HepG2 (cell line): Measurements from ENCODE around the gene NRP1.
A peak's percentile ranks its signal among the peaks of the same experiment; 100 is the strongest.

Source experiments
- HCFC1 ChIP-seq: fragments of 150-350 bp; IDR thresholded peaks from 2 replicates; pipeline ENCODE4 v1.6.1; 2014; ENCODE audit warnings: low read depth, low read length
- KDM5B ChIP-seq: sonication (generic); formaldehyde crosslinking; IDR thresholded peaks from 2 replicates; pipeline ENCODE4 v1.4.0; 2020; ENCODE audit warnings: missing genetic modification reagents, mild to moderate bottlenecking, borderline replicate concordance
- NFYB ChIP-seq: sonication (generic); formaldehyde crosslinking; IDR thresholded peaks from 2 replicates; pipeline ENCODE4 v1.4.0; 2020; ENCODE audit warnings: missing genetic modification reagents
- PHF8 ChIP-seq: sonication (generic); formaldehyde crosslinking; IDR thresholded peaks from 2 replicates; pipeline ENCODE4 v1.5.0; 2020; ENCODE audit warnings: missing genetic modification reagents
- POLR2A ChIP-seq, 2 experiments: IDR thresholded peaks; 2 replicates each; pipeline ENCODE4 v1.6.1; 2011; ENCODE audit warnings: low read depth in 2 of 2, low read length in 2 of 2, mild to moderate bottlenecking in 1 of 2, moderate library complexity in 1 of 2; ENCODE audit not compliant: insufficient read depth in 1 of 2
- SMC3 ChIP-seq: IDR thresholded peaks from 2 replicates; pipeline ENCODE4 v1.6.1; 2011; ENCODE audit warnings: low read length, improper control_type of control experiment
- ZEB1 ChIP-seq: IDR thresholded peaks from 2 replicates; pipeline ENCODE4 v1.6.1; 2012; ENCODE audit warnings: mild to moderate bottlenecking, low read depth, inconsistent platforms; ENCODE audit not compliant: insufficient replicate concordance
- ZFYVE20 ChIP-seq: sonication (generic); formaldehyde crosslinking; IDR thresholded peaks from 2 replicates; pipeline ENCODE4 v1.8.0; 2023; ENCODE audit warnings: low read depth, mild to moderate bottlenecking, moderate library complexity, missing genetic modification reagents, borderline replicate concordance
- ZNF350 ChIP-seq: sonication (generic); formaldehyde crosslinking; IDR thresholded peaks from 2 replicates; pipeline ENCODE4 v1.4.0; 2020; ENCODE audit warnings: mild to moderate bottlenecking, low read depth, missing genetic modification reagents, borderline replicate concordance
- ZNF747 ChIP-seq: sonication (generic); formaldehyde crosslinking; IDR thresholded peaks from 2 replicates; pipeline ENCODE4 v1.8.1; 2023; ENCODE audit warnings: missing genetic modification reagents, mild to moderate bottlenecking, borderline replicate concordance
- TF ChIP-seq, protein P1 (sequence below): sonication (generic); formaldehyde crosslinking; IDR thresholded peaks from 2 replicates; pipeline ENCODE4 v1.4.0; 2020; ENCODE audit warnings: missing genetic modification reagents
- TF ChIP-seq, protein P2 (sequence below): sonication (generic); formaldehyde crosslinking; IDR thresholded peaks from 2 replicates; pipeline ENCODE4 v1.4.0; 2020; ENCODE audit warnings: missing genetic modification reagents, borderline replicate concordance
- TF ChIP-seq, protein P3 (sequence below): sonication (generic); formaldehyde crosslinking; IDR thresholded peaks from 2 replicates; pipeline ENCODE4 v1.4.0; 2020; ENCODE audit warnings: missing genetic modification reagents

DNA sequence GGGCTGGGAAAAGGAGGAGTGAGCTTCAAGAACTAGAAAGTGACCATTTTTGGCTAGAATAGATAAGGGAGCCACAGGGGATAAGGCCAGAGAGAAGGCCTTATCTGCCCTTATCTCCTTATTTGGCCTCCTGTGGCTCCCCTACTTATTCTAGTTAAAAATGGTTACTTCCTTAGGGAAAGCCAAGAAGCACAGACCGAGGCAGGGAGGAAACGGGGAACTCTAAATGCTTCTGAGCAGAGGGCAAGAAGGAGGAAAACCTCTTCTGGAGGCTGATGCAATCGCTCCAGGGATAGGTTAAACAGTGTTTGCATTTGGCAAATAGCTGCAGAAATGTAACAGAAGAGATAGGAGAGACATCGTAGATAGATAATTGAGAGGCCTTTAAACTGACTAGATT, 18.6 kb downstream of the NRP1 start:
- no peak for TF ChIP-seq SMC3
- no peak for TF ChIP-seq ZNF350 (CRISPR knock-in tag)
- TF ChIP-seq NFYB (CRISPR knock-in tag): no peak
- TF ChIP-seq ZFYVE20 (CRISPR knock-in tag): no peak
- TF ChIP-seq, protein P1, sequence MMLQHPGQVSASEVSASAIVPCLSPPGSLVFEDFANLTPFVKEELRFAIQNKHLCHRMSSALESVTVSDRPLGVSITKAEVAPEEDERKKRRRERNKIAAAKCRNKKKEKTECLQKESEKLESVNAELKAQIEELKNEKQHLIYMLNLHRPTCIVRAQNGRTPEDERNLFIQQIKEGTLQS: peak; percentile 56; the same call in 1 of the 2 replicates
- TF ChIP-seq POLR2A (IDR thresholded peaks at IDR 0.05; ENCODE audit: insufficient read depth in 1 of 2, low read depth in 2 of 2, low read length in 2 of 2): no peak
- TF ChIP-seq ZNF747 (CRISPR knock-in tag): no peak
- no peak for TF ChIP-seq HCFC1
- no peak for TF ChIP-seq KDM5B
- TF ChIP-seq, protein P2, sequence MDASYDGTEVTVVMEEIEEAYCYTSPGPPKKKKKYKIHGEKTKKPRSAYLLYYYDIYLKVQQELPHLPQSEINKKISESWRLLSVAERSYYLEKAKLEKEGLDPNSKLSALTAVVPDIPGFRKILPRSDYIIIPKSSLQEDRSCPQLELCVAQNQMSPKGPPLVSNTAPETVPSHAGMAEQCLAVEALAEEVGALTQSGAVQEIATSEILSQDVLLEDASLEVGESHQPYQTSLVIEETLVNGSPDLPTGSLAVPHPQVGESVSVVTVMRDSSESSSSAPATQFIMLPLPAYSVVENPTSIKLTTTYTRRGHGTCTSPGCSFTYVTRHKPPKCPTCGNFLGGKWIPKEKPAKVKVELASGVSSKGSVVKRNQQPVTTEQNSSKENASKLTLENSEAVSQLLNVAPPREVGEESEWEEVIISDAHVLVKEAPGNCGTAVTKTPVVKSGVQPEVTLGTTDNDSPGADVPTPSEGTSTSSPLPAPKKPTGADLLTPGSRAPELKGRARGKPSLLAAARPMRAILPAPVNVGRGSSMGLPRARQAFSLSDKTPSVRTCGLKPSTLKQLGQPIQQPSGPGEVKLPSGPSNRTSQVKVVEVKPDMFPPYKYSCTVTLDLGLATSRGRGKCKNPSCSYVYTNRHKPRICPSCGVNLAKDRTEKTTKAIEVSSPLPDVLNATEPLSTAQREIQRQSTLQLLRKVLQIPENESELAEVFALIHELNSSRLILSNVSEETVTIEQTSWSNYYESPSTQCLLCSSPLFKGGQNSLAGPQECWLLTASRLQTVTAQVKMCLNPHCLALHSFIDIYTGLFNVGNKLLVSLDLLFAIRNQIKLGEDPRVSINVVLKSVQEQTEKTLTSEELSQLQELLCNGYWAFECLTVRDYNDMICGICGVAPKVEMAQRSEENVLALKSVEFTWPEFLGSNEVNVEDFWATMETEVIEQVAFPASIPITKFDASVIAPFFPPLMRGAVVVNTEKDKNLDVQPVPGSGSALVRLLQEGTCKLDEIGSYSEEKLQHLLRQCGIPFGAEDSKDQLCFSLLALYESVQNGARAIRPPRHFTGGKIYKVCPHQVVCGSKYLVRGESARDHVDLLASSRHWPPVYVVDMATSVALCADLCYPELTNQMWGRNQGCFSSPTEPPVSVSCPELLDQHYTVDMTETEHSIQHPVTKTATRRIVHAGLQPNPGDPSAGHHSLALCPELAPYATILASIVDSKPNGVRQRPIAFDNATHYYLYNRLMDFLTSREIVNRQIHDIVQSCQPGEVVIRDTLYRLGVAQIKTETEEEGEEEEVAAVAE (CRISPR knock-in tag): no peak
- no peak for TF ChIP-seq ZEB1
- no peak for TF ChIP-seq PHF8 (CRISPR knock-in tag)
- TF ChIP-seq, protein P3, sequence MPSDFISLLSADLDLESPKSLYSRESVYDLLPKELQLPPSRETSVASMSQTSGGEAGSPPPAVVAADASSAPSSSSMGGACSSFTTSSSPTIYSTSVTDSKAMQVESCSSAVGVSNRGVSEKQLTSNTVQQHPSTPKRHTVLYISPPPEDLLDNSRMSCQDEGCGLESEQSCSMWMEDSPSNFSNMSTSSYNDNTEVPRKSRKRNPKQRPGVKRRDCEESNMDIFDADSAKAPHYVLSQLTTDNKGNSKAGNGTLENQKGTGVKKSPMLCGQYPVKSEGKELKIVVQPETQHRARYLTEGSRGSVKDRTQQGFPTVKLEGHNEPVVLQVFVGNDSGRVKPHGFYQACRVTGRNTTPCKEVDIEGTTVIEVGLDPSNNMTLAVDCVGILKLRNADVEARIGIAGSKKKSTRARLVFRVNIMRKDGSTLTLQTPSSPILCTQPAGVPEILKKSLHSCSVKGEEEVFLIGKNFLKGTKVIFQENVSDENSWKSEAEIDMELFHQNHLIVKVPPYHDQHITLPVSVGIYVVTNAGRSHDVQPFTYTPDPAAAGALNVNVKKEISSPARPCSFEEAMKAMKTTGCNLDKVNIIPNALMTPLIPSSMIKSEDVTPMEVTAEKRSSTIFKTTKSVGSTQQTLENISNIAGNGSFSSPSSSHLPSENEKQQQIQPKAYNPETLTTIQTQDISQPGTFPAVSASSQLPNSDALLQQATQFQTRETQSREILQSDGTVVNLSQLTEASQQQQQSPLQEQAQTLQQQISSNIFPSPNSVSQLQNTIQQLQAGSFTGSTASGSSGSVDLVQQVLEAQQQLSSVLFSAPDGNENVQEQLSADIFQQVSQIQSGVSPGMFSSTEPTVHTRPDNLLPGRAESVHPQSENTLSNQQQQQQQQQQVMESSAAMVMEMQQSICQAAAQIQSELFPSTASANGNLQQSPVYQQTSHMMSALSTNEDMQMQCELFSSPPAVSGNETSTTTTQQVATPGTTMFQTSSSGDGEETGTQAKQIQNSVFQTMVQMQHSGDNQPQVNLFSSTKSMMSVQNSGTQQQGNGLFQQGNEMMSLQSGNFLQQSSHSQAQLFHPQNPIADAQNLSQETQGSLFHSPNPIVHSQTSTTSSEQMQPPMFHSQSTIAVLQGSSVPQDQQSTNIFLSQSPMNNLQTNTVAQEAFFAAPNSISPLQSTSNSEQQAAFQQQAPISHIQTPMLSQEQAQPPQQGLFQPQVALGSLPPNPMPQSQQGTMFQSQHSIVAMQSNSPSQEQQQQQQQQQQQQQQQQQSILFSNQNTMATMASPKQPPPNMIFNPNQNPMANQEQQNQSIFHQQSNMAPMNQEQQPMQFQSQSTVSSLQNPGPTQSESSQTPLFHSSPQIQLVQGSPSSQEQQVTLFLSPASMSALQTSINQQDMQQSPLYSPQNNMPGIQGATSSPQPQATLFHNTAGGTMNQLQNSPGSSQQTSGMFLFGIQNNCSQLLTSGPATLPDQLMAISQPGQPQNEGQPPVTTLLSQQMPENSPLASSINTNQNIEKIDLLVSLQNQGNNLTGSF (CRISPR knock-in tag): no peak
